Activated CD4-positive, alpha-beta T cell treated with anti-CD3 and anti-CD28 coated beads for 48 hours (primary cell): ENCODE measurements around the gene GLP1R.
A peak's percentile ranks its signal among the peaks of the same experiment; 100 is the strongest.

Experiments
- DNase-seq: peaks from one replicate; pipeline ENCODE4 v3.0.0-alpha.2; 2020

GLP1R gene

DNA sequence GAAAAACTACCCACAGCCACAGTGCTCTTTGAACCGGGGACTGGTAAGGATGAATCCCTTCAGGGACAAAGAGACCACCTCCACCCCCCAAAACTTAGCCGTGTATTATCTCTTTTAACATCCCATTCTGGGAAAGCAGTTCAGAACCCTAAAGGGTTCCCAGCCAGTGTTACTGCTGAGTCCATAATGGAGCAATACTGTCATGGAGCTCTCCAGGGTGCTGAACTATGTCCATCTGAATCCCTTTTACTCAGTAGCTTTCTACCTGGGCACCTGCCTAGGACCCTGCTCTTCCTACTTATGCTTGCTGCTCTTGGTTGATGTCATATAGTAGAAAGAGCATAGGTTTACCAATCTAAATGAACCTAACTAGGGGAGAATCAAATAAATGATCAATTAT lies 88.7 kb downstream of the GLP1R start:
- DNase-seq, result peak; percentile 39
